GM23338 (cell line): ENCODE data around the gene CACNA1G. TPM values are rescaled to one million over a fixed set of nuclear protein-coding genes. Genes with fewer than 3 reads are reported as not detected.
A peak's percentile ranks its signal among the peaks of the same experiment; 100 is the strongest.

Experiments
- ATAC-seq: fragments of 200-7000 bp; cut with Tn5 transposase; 3 replicates; pipeline ENCODE4 v1.9.1; 2020
- DNase-seq: peaks from one replicate; pipeline ENCODE4 v3.0.0-alpha.2; 2015; ENCODE audit warnings: low spot score
- H2AFZ ChIP-seq: fragments of 200-600 bp; sonication (generic); 2 replicates; pipeline ENCODE4 v1.8.0; 2016; ENCODE audit warnings: antibody characterized with exemption, mild to moderate bottlenecking, moderate library complexity
- H3F3A ChIP-seq: fragments of 200-600 bp; sonication (generic); replicated peaks from 2 replicates; pipeline ENCODE4 v1.8.0; 2017; ENCODE audit warnings: antibody characterized with exemption, mixed run types, low read depth
- H3K27ac ChIP-seq: fragments of 200-600 bp; sonication (generic); 2 replicates; pipeline ENCODE4 v1.6.1; 2016; ENCODE audit warnings: low read depth
- H3K27me3 ChIP-seq: fragments of 200-600 bp; sonication (generic); 2 replicates; pipeline ENCODE4 v1.8.0; 2016; ENCODE audit warnings: mild to moderate bottlenecking, mixed run types, moderate library complexity; ENCODE audit not compliant: insufficient read depth
- H3K36me3 ChIP-seq: fragments of 200-600 bp; sonication (generic); 2 replicates; pipeline ENCODE4 v1.8.0; 2016; ENCODE audit warnings: mild to moderate bottlenecking; ENCODE audit not compliant: insufficient read depth
- H3K4me1 ChIP-seq: fragments of 200-600 bp; sonication (generic); 2 replicates; pipeline ENCODE4 v1.8.0; 2016; ENCODE audit warnings: mild to moderate bottlenecking, moderate library complexity; ENCODE audit not compliant: insufficient read depth
- H3K4me2 ChIP-seq: fragments of 200-600 bp; sonication (generic); 2 replicates; pipeline ENCODE4 v1.7.1; 2017; ENCODE audit warnings: mixed run types
- H3K4me3 ChIP-seq: fragments of 200-600 bp; sonication (generic); 2 replicates; pipeline ENCODE4 v1.6.1; 2016; ENCODE audit warnings: mixed run types
- H3K79me2 ChIP-seq: fragments of 200-600 bp; sonication (generic); replicated peaks from 2 replicates; pipeline ENCODE4 v1.8.0; 2017; ENCODE audit warnings: mild to moderate bottlenecking; ENCODE audit not compliant: insufficient read depth
- H3K9me2 ChIP-seq: fragments of 200-600 bp; sonication (generic); 2 replicates; pipeline ENCODE4 v1.8.0; 2017; ENCODE audit not compliant: insufficient read depth
- H4K20me1 ChIP-seq: fragments of 200-600 bp; sonication (generic); replicated peaks from 2 replicates; pipeline ENCODE4 v1.8.0; 2017; ENCODE audit warnings: mild to moderate bottlenecking; ENCODE audit not compliant: insufficient read depth
- H3K27ac Mint-ChIP-seq: 2 replicates; pipeline ENCODE4 v1.8.0; 2020; ENCODE audit warnings: inconsistent platforms, mild to moderate bottlenecking, moderate library complexity, mixed read lengths
- H3K27me3 Mint-ChIP-seq: 3 replicates; pipeline ENCODE4 v1.8.0; 2022; ENCODE audit warnings: low read depth, mild to moderate bottlenecking, moderate library complexity, mixed read lengths, inconsistent platforms; ENCODE audit not compliant: insufficient read depth, poor library complexity
- H3K36me3 Mint-ChIP-seq: 3 replicates; pipeline ENCODE4 v1.8.0; 2021; ENCODE audit warnings: low read depth, mild to moderate bottlenecking, inconsistent platforms, moderate library complexity, mixed read lengths
- H3K4me1 Mint-ChIP-seq: 3 replicates; pipeline ENCODE4 v1.8.0; 2020; ENCODE audit warnings: mild to moderate bottlenecking, inconsistent platforms, mixed read lengths
- H3K4me3 Mint-ChIP-seq: 3 replicates; pipeline ENCODE4 v1.8.0; 2021; ENCODE audit warnings: moderate library complexity, mild to moderate bottlenecking, inconsistent platforms, mixed read lengths
- H3K9me3 Mint-ChIP-seq: 3 replicates; pipeline ENCODE4 v1.8.0; 2020; ENCODE audit warnings: moderate library complexity, mild to moderate bottlenecking, inconsistent platforms, mixed read lengths
- JUNB ChIP-seq: IDR thresholded peaks from one replicate; pipeline ENCODE4 v1.6.1; 2016; ENCODE audit warnings: antibody characterized with exemption; ENCODE audit not compliant: unreplicated experiment
- POLR2AphosphoS5 ChIP-seq: IDR thresholded peaks from 2 replicates; pipeline ENCODE4 v1.6.1; 2016; ENCODE audit warnings: antibody characterized with exemption, low read depth
- STAT1 ChIP-seq: IDR thresholded peaks from one replicate; pipeline ENCODE4 v1.6.1; 2016; ENCODE audit warnings: antibody characterized with exemption; ENCODE audit not compliant: unreplicated experiment
- ZNF331 ChIP-seq: fragments of 250-450 bp; sonication (Bioruptor Pico); IDR thresholded peaks from 2 replicates; pipeline ENCODE4 v1.5.0; 2020; ENCODE audit warnings: low read depth, mild to moderate bottlenecking, moderate library complexity
- polyA plus RNA-seq: library from polyadenylated mRNA; unstranded; fragments of >200 nt; fragmentation: Nextera tagmentation; extraction: Ambion mirVana; gene quantifications from 2 replicates; pipeline ENCODE4 v1.2.1, GENCODE V29; 2016
- total RNA-seq: library from RNA; depleted of rRNA; stranded (reverse); fragments of >200 nt; shearing (Covaris generic); gene quantifications from 2 replicates; pipeline ENCODE4 v1.2.3, GENCODE V29; 2014
- TF ChIP-seq, protein P1 (sequence below): fragments of 250-450 bp; sonication (Bioruptor Pico); IDR thresholded peaks from 2 replicates; pipeline ENCODE4 v1.5.0; 2020; ENCODE audit warnings: mild to moderate bottlenecking, moderate library complexity
- TF ChIP-seq, protein P2 (sequence below), 2 experiments: fragments of 200-600 bp in 1 of 2; sonication (generic) in 1 of 2; conservative IDR thresholded peaks; 2 replicates each; pipeline versions ENCODE4 v1.5.1 to v1.6.1; 2016 to 2017; ENCODE audit warnings: antibody characterized with exemption in 2 of 2, low read depth in 2 of 2, mild to moderate bottlenecking in 2 of 2, moderate library complexity in 1 of 2

Gene CACNA1G
- total and polyA plus RNA-seq, 2 experiments from 2014 or later = 1.4 to 5.1 TPM

DNA sequence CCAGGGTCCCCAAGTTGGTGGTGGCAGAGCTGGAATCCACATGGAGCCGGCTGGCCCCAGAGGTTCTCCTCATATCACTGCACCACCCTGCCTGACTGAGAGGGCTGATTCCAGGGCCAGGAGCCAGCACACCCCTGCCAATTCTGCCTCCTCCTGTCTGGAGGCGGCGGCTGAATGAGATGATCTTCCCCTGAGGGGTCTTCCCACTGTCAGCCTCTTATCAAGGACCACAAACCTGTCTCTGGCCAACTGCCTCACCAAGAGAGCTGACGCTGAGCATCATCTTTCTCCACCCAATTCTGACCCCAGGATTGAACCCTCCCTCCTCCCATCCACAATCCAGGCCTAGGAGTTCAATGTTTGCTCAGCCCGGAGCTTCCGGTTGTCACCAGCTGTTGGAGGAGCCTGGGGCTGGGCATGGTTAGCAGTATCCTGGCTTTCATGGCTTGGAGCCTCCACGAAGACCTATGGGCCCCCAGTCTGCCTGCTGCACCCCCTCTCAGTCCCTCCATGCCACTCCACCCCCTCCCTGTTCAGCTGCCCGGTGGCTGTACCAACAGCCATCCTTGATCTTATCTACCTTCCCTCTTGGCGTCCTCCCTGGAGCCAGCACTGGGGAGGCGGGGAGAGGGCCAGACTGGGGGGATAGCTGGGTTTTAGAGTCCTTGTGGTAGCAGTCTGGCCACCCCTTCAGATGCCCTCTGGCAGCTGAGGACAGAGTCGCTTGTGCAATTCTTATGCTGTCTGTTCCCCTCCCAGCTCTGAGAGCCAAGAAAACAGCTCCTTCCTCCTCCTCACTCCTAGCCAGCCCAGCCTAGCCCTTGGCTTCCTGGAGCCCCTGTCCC is 99.7 kb downstream of the CACNA1G start (continued):
- TF ChIP-seq, protein P1, sequence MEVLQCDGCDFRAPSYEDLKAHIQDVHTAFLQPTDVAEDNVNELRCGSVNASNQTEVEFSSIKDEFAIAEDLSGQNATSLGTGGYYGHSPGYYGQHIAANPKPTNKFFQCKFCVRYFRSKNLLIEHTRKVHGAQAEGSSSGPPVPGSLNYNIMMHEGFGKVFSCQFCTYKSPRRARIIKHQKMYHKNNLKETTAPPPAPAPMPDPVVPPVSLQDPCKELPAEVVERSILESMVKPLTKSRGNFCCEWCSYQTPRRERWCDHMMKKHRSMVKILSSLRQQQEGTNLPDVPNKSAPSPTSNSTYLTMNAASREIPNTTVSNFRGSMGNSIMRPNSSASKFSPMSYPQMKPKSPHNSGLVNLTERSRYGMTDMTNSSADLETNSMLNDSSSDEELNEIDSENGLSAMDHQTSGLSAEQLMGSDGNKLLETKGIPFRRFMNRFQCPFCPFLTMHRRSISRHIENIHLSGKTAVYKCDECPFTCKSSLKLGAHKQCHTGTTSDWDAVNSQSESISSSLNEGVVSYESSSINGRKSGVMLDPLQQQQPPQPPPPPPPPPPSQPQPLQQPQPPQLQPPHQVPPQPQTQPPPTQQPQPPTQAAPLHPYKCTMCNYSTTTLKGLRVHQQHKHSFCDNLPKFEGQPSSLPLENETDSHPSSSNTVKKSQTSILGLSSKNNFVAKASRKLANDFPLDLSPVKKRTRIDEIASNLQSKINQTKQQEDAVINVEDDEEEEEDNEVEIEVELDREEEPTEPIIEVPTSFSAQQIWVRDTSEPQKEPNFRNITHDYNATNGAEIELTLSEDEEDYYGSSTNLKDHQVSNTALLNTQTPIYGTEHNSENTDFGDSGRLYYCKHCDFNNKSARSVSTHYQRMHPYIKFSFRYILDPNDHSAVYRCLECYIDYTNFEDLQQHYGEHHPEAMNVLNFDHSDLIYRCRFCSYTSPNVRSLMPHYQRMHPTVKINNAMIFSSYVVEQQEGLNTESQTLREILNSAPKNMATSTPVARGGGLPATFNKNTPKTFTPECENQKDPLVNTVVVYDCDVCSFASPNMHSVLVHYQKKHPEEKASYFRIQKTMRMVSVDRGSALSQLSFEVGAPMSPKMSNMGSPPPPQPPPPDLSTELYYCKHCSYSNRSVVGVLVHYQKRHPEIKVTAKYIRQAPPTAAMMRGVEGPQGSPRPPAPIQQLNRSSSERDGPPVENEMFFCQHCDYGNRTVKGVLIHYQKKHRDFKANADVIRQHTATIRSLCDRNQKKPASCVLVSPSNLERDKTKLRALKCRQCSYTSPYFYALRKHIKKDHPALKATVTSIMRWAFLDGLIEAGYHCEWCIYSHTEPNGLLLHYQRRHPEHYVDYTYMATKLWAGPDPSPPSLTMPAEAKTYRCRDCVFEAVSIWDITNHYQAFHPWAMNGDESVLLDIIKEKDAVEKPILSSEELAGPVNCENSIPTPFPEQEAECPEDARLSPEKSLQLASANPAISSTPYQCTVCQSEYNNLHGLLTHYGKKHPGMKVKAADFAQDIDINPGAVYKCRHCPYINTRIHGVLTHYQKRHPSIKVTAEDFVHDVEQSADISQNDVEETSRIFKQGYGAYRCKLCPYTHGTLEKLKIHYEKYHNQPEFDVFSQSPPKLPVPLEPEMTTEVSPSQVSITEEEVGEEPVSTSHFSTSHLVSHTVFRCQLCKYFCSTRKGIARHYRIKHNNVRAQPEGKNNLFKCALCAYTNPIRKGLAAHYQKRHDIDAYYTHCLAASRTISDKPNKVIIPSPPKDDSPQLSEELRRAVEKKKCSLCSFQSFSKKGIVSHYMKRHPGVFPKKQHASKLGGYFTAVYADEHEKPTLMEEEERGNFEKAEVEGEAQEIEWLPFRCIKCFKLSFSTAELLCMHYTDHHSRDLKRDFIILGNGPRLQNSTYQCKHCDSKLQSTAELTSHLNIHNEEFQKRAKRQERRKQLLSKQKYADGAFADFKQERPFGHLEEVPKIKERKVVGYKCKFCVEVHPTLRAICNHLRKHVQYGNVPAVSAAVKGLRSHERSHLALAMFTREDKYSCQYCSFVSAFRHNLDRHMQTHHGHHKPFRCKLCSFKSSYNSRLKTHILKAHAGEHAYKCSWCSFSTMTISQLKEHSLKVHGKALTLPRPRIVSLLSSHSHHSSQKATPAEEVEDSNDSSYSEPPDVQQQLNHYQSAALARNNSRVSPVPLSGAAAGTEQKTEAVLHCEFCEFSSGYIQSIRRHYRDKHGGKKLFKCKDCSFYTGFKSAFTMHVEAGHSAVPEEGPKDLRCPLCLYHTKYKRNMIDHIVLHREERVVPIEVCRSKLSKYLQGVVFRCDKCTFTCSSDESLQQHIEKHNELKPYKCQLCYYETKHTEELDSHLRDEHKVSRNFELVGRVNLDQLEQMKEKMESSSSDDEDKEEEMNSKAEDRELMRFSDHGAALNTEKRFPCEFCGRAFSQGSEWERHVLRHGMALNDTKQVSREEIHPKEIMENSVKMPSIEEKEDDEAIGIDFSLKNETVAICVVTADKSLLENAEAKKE (CRISPR knock-in tag) = no peak
- TF ChIP-seq, protein P2, sequence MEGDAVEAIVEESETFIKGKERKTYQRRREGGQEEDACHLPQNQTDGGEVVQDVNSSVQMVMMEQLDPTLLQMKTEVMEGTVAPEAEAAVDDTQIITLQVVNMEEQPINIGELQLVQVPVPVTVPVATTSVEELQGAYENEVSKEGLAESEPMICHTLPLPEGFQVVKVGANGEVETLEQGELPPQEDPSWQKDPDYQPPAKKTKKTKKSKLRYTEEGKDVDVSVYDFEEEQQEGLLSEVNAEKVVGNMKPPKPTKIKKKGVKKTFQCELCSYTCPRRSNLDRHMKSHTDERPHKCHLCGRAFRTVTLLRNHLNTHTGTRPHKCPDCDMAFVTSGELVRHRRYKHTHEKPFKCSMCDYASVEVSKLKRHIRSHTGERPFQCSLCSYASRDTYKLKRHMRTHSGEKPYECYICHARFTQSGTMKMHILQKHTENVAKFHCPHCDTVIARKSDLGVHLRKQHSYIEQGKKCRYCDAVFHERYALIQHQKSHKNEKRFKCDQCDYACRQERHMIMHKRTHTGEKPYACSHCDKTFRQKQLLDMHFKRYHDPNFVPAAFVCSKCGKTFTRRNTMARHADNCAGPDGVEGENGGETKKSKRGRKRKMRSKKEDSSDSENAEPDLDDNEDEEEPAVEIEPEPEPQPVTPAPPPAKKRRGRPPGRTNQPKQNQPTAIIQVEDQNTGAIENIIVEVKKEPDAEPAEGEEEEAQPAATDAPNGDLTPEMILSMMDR (conservative IDR thresholded peaks at IDR 0.05; ENCODE audit: low read depth in 2 of 2) = no peak
- TF ChIP-seq JUNB (no peak), POLR2AphosphoS5 (no peak)

DNA sequence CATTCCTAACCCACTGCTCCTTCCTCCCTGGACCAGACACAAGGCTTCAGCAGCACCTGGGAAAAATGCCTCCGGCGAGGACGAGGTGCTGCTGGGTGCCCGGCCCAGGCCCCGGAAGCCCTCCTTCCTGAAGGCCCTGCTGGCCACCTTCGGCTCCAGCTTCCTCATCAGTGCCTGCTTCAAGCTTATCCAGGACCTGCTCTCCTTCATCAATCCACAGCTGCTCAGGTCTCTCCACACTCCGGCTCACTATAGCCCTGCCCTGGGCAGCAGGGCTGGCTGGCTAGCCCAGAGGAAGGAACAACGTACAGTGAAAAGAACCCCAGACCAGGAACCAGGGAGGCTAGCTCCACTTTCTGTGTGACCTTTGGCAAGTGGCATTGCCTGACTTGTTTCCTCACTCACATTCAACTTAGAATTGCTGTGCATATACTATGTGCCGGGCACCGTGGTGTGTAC is 100.4 kb downstream of the CACNA1G start:
- H3K27me3 Mint-ChIP-seq = peaks cover 7% of the 10 kb centered on the region
- H3K27ac ChIP-seq = no peak overlapping the region
- ATAC-seq = no peak

More for the DNA sequence above, 100.4 kb downstream of the CACNA1G start:
- Histone ChIP-seq H3K27me3 (no peaks in the 10 kb centered on the region), H3K4me2 (no peak overlapping the region), H3K36me3 (no peaks in the 10 kb centered on the region), H3K4me1 (peaks cover 9% of the 10 kb centered on the region), H3K79me2 (no peaks in the 10 kb centered on the region), H3F3A (no peaks in the 10 kb centered on the region), H2AFZ (peak overlapping the region; percentile 86), H3K4me3 (no peak overlapping the region), H4K20me1 (no peaks in the 10 kb centered on the region), H3K9me2 (no peaks in the 10 kb centered on the region)
- no peak for DNase-seq
- Mint-ChIP-seq H3K27ac (peak overlapping the region; percentile 95), H3K4me3 (no peak overlapping the region), H3K4me1 (peaks cover 21% of the 10 kb centered on the region), H3K9me3 (no peaks in the 10 kb centered on the region), H3K36me3 (no peaks in the 10 kb centered on the region; the same call in 2 of the 3 replicates)
- TF ChIP-seq ZNF331 (CRISPR knock-in tag) (no peak), JUNB (no peak), STAT1 (no peak)
- TF ChIP-seq, protein P2 (conservative IDR thresholded peaks at IDR 0.05; ENCODE audit: low read depth in 2 of 2) = no peak
